HEK293 (cell line): ENCODE data around the gene ZNF211.

Experiments used
- CTCF ChIA-PET: fragments of 350-600 bp; formaldehyde crosslinking; extraction: SDS; loops from one replicate; lab custom pipeline; 2021; ENCODE audit warnings: antibody characterized with exemption; lab: Yijun Ruan, JAX
- POLR2A ChIA-PET: fragments of 300-600 bp; formaldehyde crosslinking; extraction: SDS; loops from one replicate; lab custom pipeline; 2020; ENCODE audit warnings: antibody characterized with exemption, inconsistent platforms; lab: Yijun Ruan, JAX
- H3K27ac ChIP-seq: fragments of 200-500 bp; sonication (Bioruptor generic); 2 replicates; pipeline ENCODE4 v1.5.1; 2014; ENCODE audit warnings: low read depth, low read length, control low read depth, inconsistent platforms; ENCODE audit errors: extremely low read depth
- H3K36me3 ChIP-seq, 2 experiments: fragments of 200-500 bp in 1 of 2; sonication (Bioruptor generic) in 1 of 2; 1 replicate in 1 of 2; 2 replicates in 1 of 2; pipeline ENCODE4 v1.5.1; 2014 to 2017; ENCODE audit warnings: inconsistent platforms in 2 of 2, low read length in 2 of 2; ENCODE audit not compliant: control insufficient read depth in 2 of 2, insufficient read depth in 1 of 2
- H3K4me1 ChIP-seq: fragments of 200-500 bp; sonication (Bioruptor generic); 2 replicates; pipeline ENCODE4 v1.5.1; 2014; ENCODE audit warnings: mild to moderate bottlenecking, low read length, inconsistent platforms; ENCODE audit not compliant: control insufficient read depth, insufficient read depth
- H3K4me3 ChIP-seq: 2 replicates; pipeline ENCODE4 v1.5.1; 2011; ENCODE audit warnings: low read depth, mild to moderate bottlenecking, control low read depth, low read length, moderate library complexity
- H3K9me3 ChIP-seq: fragments of 200-500 bp; sonication (Bioruptor generic); 2 replicates; pipeline ENCODE4 v1.5.1; 2014; ENCODE audit warnings: low read depth, low read length, inconsistent platforms; ENCODE audit not compliant: control insufficient read depth, insufficient read depth
- ATF2 ChIP-seq: fragments of 450-650 bp; formaldehyde crosslinking; IDR thresholded peaks from 2 replicates; pipeline ENCODE4 v1.5.1; 2016; ENCODE audit warnings: missing biosample characterization, missing genetic modification characterization, low read depth
- ELK4 ChIP-seq: IDR thresholded peaks from 2 replicates; pipeline ENCODE4 v1.6.1; 2011; ENCODE audit warnings: mild to moderate bottlenecking, low read depth, low read length, borderline replicate concordance
- GLI2 ChIP-seq: fragments of 450-650 bp; formaldehyde crosslinking; IDR thresholded peaks from 2 replicates; pipeline ENCODE4; 2017; ENCODE audit warnings: missing biosample characterization, missing genetic modification characterization, low read depth, borderline replicate concordance
- HIC1 ChIP-seq: fragments of 450-650 bp; formaldehyde crosslinking; IDR thresholded peaks from 2 replicates; pipeline ENCODE4 v1.5.1; 2016; ENCODE audit warnings: missing biosample characterization, missing genetic modification characterization
- HOXD13 ChIP-seq: sonication (generic); formaldehyde crosslinking; IDR thresholded peaks from 2 replicates; pipeline ENCODE4 v1.8.0; 2022; ENCODE audit warnings: missing genetic modification reagents, borderline replicate concordance
- KLF17 ChIP-seq: fragments of 450-650 bp; formaldehyde crosslinking; IDR thresholded peaks from 2 replicates; pipeline ENCODE4 v1.5.1; 2016; ENCODE audit warnings: missing biosample characterization, missing genetic modification characterization
- OSR2 ChIP-seq: fragments of 450-650 bp; formaldehyde crosslinking; IDR thresholded peaks from 2 replicates; pipeline ENCODE4 v1.5.1; 2016; ENCODE audit warnings: missing biosample characterization, missing genetic modification characterization
- SCRT2 ChIP-seq: fragments of 450-650 bp; formaldehyde crosslinking; IDR thresholded peaks from 2 replicates; pipeline ENCODE4 v1.5.1; 2016; ENCODE audit warnings: missing biosample characterization, missing genetic modification characterization
- SETDB1 ChIP-seq: IDR thresholded peaks from one replicate; pipeline ENCODE4 v1.6.1; 2017; ENCODE audit warnings: mild to moderate bottlenecking, low read length, moderate library complexity, mixed read lengths; ENCODE audit not compliant: insufficient read length
- ZBTB11 ChIP-seq: fragments of 450-650 bp; formaldehyde crosslinking; conservative IDR thresholded peaks from 2 replicates; pipeline ENCODE4 v1.5.1; 2016; ENCODE audit warnings: low read depth, missing biosample characterization, missing genetic modification characterization
- ZBTB17 ChIP-seq: fragments of 450-650 bp; formaldehyde crosslinking; IDR thresholded peaks from 2 replicates; pipeline ENCODE4 v1.5.1; 2016; ENCODE audit warnings: missing biosample characterization, missing genetic modification characterization
- ZBTB8A ChIP-seq: fragments of 450-650 bp; formaldehyde crosslinking; IDR thresholded peaks from 2 replicates; pipeline ENCODE4 v1.5.1; 2016; ENCODE audit warnings: missing biosample characterization, missing genetic modification characterization
- ZNF114 ChIP-seq: fragments of 450-650 bp; formaldehyde crosslinking; IDR thresholded peaks from 2 replicates; pipeline ENCODE4 v1.5.0; 2017; ENCODE audit warnings: missing biosample characterization, missing genetic modification characterization
- ZNF155 ChIP-seq: fragments of 450-650 bp; formaldehyde crosslinking; IDR thresholded peaks from 2 replicates; pipeline ENCODE4 v1.5.1; 2016; ENCODE audit warnings: missing biosample characterization, missing genetic modification characterization
- ZNF248 ChIP-seq: fragments of 450-650 bp; formaldehyde crosslinking; IDR thresholded peaks from 2 replicates; pipeline ENCODE4 v1.5.1; 2017; ENCODE audit warnings: missing biosample characterization, missing genetic modification characterization
- ZNF266 ChIP-seq: fragments of 450-650 bp; formaldehyde crosslinking; IDR thresholded peaks from 2 replicates; pipeline ENCODE4 v1.5.1; 2016; ENCODE audit warnings: missing biosample characterization, missing genetic modification characterization, low read depth
- ZNF488 ChIP-seq: fragments of 450-650 bp; formaldehyde crosslinking; IDR thresholded peaks from 2 replicates; pipeline ENCODE4 v1.5.1; 2016; ENCODE audit warnings: missing biosample characterization, missing genetic modification characterization
- ZNF544 ChIP-seq: fragments of 450-650 bp; formaldehyde crosslinking; IDR thresholded peaks from 2 replicates; pipeline ENCODE4 v1.5.0; 2017; ENCODE audit warnings: missing biosample characterization, missing genetic modification characterization
- ZNF561 ChIP-seq: fragments of 450-650 bp; IDR thresholded peaks from 2 replicates; pipeline ENCODE4 v1.5.1; 2018; ENCODE audit warnings: missing biosample characterization, missing genetic modification characterization, borderline replicate concordance
- ZNF610 ChIP-seq: fragments of 450-650 bp; formaldehyde crosslinking; IDR thresholded peaks from 2 replicates; pipeline ENCODE4 v1.5.1; 2016; ENCODE audit warnings: missing biosample characterization, missing genetic modification characterization, borderline replicate concordance
- ZNF624 ChIP-seq: fragments of 450-650 bp; formaldehyde crosslinking; IDR thresholded peaks from 2 replicates; pipeline ENCODE4 v1.5.1; 2017; ENCODE audit warnings: missing biosample characterization, missing genetic modification characterization
- ZNF830 ChIP-seq: fragments of 450-650 bp; IDR thresholded peaks from 2 replicates; pipeline ENCODE4 v1.5.0; 2018; ENCODE audit warnings: missing biosample characterization, missing genetic modification characterization, low read depth, mild to moderate bottlenecking, moderate library complexity
- ZSCAN16 ChIP-seq: fragments of 450-650 bp; formaldehyde crosslinking; IDR thresholded peaks from 2 replicates; pipeline ENCODE4 v1.5.1; 2016; ENCODE audit warnings: missing biosample characterization, missing genetic modification characterization
- ZSCAN4 ChIP-seq: fragments of 450-650 bp; formaldehyde crosslinking; IDR thresholded peaks from 2 replicates; pipeline ENCODE4 v1.5.1; 2017; ENCODE audit warnings: missing biosample characterization, missing genetic modification characterization

The ZNF211 gene

GRCh38 chr19:57682226-57682766 is 49.3 kb downstream of the ZNF211 start:
- peak overlapping the region; percentile 92 for H3K4me3 ChIP-seq
- POLR2A ChIA-PET: interaction anchor here (0.6 to 1.8 kb wide), 16 partner anchors 11 to 726 kb away, joined by 3 to 16 read pairs (median 4); partner anchors contain the start of genes ZNF134, ZNF211, ZNF584 and ZNF586
- peaks cover 9 to 47% of the 10 kb centered on the region in 2 experiments; a peak in 1 of 3 replicates for H3K36me3 ChIP-seq
- no peaks in the 10 kb centered on the region for H3K4me1 ChIP-seq
- CTCF ChIA-PET: interaction anchor here (0.7 to 1.6 kb wide), 7 partner anchors 8 to 549 kb away, joined by 3 to 6 read pairs (median 5); no protein-coding TSS in a partner anchor
- H3K9me3 ChIP-seq: peaks cover 20% of the 10 kb centered on the region
- peak overlapping the region; percentile 26; the same call in 1 of the 2 replicates for H3K27ac ChIP-seq
- TF ChIP-seq GLI2 (no peak), ELK4 (no peak), ZNF248 (tag by site-specific recombination) (no peak), ZNF114 (tag by site-specific recombination) (no peak), ZNF488 (tag by site-specific recombination) (no peak), OSR2 (no peak), ZNF561 (tag by site-specific recombination) (no peak), HIC1 (tag by site-specific recombination) (no peak), ZBTB11 (tag by site-specific recombination) (peak; percentile 13; the same call in 1 of the 2 replicates), ZNF155 (tag by site-specific recombination) (no peak), SCRT2 (tag by site-specific recombination) (no peak), ZNF544 (tag by site-specific recombination) (no peak), ZSCAN16 (tag by site-specific recombination) (no peak), ZBTB17 (tag by site-specific recombination) (no peak), ZNF266 (tag by site-specific recombination) (no peak), SETDB1 (no peak), ATF2 (tag by site-specific recombination) (no peak), ZNF624 (tag by site-specific recombination) (no peak), ZBTB8A (tag by site-specific recombination) (no peak), ZNF830 (tag by site-specific recombination) (no peak), ZNF610 (tag by site-specific recombination) (no peak), KLF17 (tag by site-specific recombination) (no peak), ZSCAN4 (tag by site-specific recombination) (0 out of 2 replicates have a peak, but pooled peaks have one; percentile 0), HOXD13 (CRISPR knock-in tag) (0 out of 2 replicates have a peak, but pooled peaks have one; percentile 0)
